HCT116 (cell line): ENCODE measurements around the gene FAM135A. TPM values are rescaled to one million over a fixed set of nuclear protein-coding genes. Genes with fewer than 3 reads are reported as not detected.
"Not testable (repeated sequence)": the region's sequence is repeated elsewhere in the genome, so short reads cannot be mapped to it uniquely, and the experiment has no call there.

Source experiments
- ATAC-seq: fragments of 200-7000 bp; cut with Tn5 transposase; 2 replicates; pipeline ENCODE4 v1.9.1; 2020; ENCODE audit warnings: mild to moderate bottlenecking, moderate library complexity
- BruUV-seq: library from RNA; stranded (reverse); fragments of 400-500 nt; replicated peaks from 2 replicates; lab custom pipeline; 2021; lab: Mats Ljungman, UMichigan
- CTCF ChIA-PET: fragments of 300-600 bp; sonication (Branson Sonifier 250); formaldehyde crosslinking; loops from one replicate; lab custom pipeline; 2021; ENCODE audit warnings: antibody characterized with exemption; lab: Charles Lee
- POLR2A ChIA-PET: fragments of 300-600, 350-600 bp; sonication (Branson Sonifier 250); formaldehyde crosslinking; loops from one replicate; lab custom pipeline; 2021; ENCODE audit warnings: antibody characterized with exemption; lab: Charles Lee
- RAD21 ChIA-PET, 2 experiments: fragments of 300-600 bp; sonication (Branson Sonifier 250); formaldehyde crosslinking; loops; one replicate each; lab custom pipeline; 2023; ENCODE audit warnings: low total read pairs in 2 of 2; ENCODE audit not compliant: uncharacterized antibody in 2 of 2, unreplicated experiment in 2 of 2, low non-redundant PET in 1 of 2; lab: Charles Lee
- DNase-seq: peaks from one replicate; pipeline ENCODE4 v3.0.0-alpha.2; 2010; ENCODE audit warnings: low read depth, low spot score
- H2AFZ ChIP-seq: fragments of 200-600 bp; shearing (Covaris generic), sonication (generic); 2 replicates; pipeline ENCODE4 v1.6.1; 2017; ENCODE audit warnings: low read depth, mixed run types, mixed read lengths, antibody characterized with exemption, low read length; ENCODE audit not compliant: poor library complexity, severe bottlenecking
- H3K27ac ChIP-seq: 2 replicates; pipeline ENCODE4 v1.5.1; 2012; ENCODE audit warnings: low read depth, low read length
- H3K27me3 ChIP-seq: fragments of 200-600 bp; sonication (generic); 2 replicates; pipeline ENCODE4 v1.6.1; 2016; ENCODE audit warnings: mixed run types, low read length, mixed read lengths; ENCODE audit not compliant: insufficient read depth
- H3K36me3 ChIP-seq, 2 experiments: fragments of 200-500 bp in 1 of 2; fragments of 200-600 bp in 1 of 2; sonication (Bioruptor generic) in 1 of 2; sonication (generic) in 1 of 2; 2 replicates each; pipeline versions ENCODE4 v1.5.1 to v1.6.1; 2014 to 2016; ENCODE audit warnings: low read length in 2 of 2, inconsistent platforms in 1 of 2, mixed read lengths in 1 of 2, mixed run types in 1 of 2; ENCODE audit not compliant: insufficient read depth in 2 of 2, control insufficient read depth in 1 of 2
- H3K4me1 ChIP-seq, 2 experiments: fragments of 200-600 bp in 1 of 2; sonication (generic) in 1 of 2; 2 replicates each; pipeline versions ENCODE4 v1.5.1 to v1.6.1; 2012 to 2017; ENCODE audit warnings: low read length in 2 of 2, inconsistent platforms in 1 of 2, mild to moderate bottlenecking in 1 of 2, mixed read lengths in 1 of 2, mixed run types in 1 of 2, moderate library complexity in 1 of 2; ENCODE audit not compliant: insufficient read depth in 2 of 2, control insufficient read depth in 1 of 2
- H3K4me2 ChIP-seq: fragments of 200-600 bp; sonication (generic); 2 replicates; pipeline ENCODE4 v1.6.1; 2017; ENCODE audit warnings: mixed run types, low read length, mixed read lengths
- H3K4me3 ChIP-seq, 2 experiments: fragments of 200-600 bp in 1 of 2; sonication (generic) in 1 of 2; replicated peaks in 1 of 2; 2 replicates each; pipeline ENCODE4 v1.5.1; 2011 to 2016; ENCODE audit warnings: low read length in 2 of 2, control low read depth in 1 of 2, low read depth in 1 of 2, mild to moderate bottlenecking in 1 of 2, mixed read lengths in 1 of 2, mixed run types in 1 of 2
- H3K79me2 ChIP-seq: fragments of 200-600 bp; sonication (generic); 2 replicates; pipeline ENCODE4 v1.6.1; 2017; ENCODE audit warnings: mild to moderate bottlenecking, mixed run types, low read length, moderate library complexity, mixed read lengths; ENCODE audit not compliant: insufficient read depth
- H3K9ac ChIP-seq: fragments of 200-600 bp; sonication (generic); 2 replicates; pipeline ENCODE4 v1.6.1; 2016; ENCODE audit warnings: low read length, mixed read lengths
- H3K9me2 ChIP-seq: fragments of 200-600 bp; sonication (generic), shearing (Covaris generic); 2 replicates; pipeline ENCODE4 v1.6.1; 2017; ENCODE audit warnings: mixed run types, mild to moderate bottlenecking, moderate library complexity; ENCODE audit not compliant: insufficient read depth
- H3K9me3 ChIP-seq, 2 experiments: fragments of 200-500 bp in 1 of 2; fragments of 200-600 bp in 1 of 2; sonication (Bioruptor generic) in 1 of 2; sonication (generic) in 1 of 2; 2 replicates each; pipeline ENCODE4 v1.6.1; 2014 to 2017; ENCODE audit warnings: low read length in 2 of 2, mixed read lengths in 2 of 2, inconsistent platforms in 1 of 2, low read depth in 1 of 2, mild to moderate bottlenecking in 1 of 2, mixed run types in 1 of 2, moderate library complexity in 1 of 2; ENCODE audit not compliant: control insufficient read depth in 1 of 2, insufficient read depth in 1 of 2
- H4K20me1 ChIP-seq: fragments of 200-600 bp; sonication (generic), shearing (Covaris generic); 2 replicates; pipeline ENCODE4 v1.6.1; 2017; ENCODE audit warnings: mixed run types, mild to moderate bottlenecking, moderate library complexity; ENCODE audit not compliant: insufficient read depth
- CEBPB ChIP-seq: IDR thresholded peaks from 2 replicates; pipeline ENCODE4 v1.6.1; 2012; ENCODE audit warnings: low read depth
- EGR1 ChIP-seq: IDR thresholded peaks from 2 replicates; pipeline ENCODE4 v1.6.1; 2012; ENCODE audit warnings: low read depth
- EZH2 ChIP-seq: fragments of 200-600 bp; sonication (generic); IDR thresholded peaks from 2 replicates; pipeline ENCODE4 v1.6.1; 2017; ENCODE audit warnings: antibody characterized with exemption, mixed run types
- POLR2A ChIP-seq: IDR thresholded peaks from 2 replicates; pipeline ENCODE4 v1.7.0; 2011; ENCODE audit warnings: borderline replicate concordance; ENCODE audit not compliant: insufficient read depth, insufficient read length; ENCODE audit errors: extremely low read depth
- ZFX ChIP-seq: fragments of 450-650 bp; IDR thresholded peaks from 2 replicates; pipeline ENCODE4 v1.6.1; 2017
- intact Hi-C: fragments of 100-400 bp; cut with micrococcal nuclease; formaldehyde crosslinking; loops from 2 replicates; pipeline ENCODE4 v1.10.0; 2022
- total RNA-seq: library from RNA; stranded (reverse); gene quantifications from one replicate; pipeline ENCODE4 v1.2.1, GENCODE V29; 2021; ENCODE audit not compliant: unreplicated experiment
- TF ChIP-seq, protein P1 (sequence below): IDR thresholded peaks from 2 replicates; pipeline ENCODE4 v1.6.1; 2012

The FAM135A gene
- total RNA-seq, 1 experiment from 2014 or later = 20.8 TPM

- no peak for DNase-seq
- intact Hi-C loops = no loop called here
- no peaks in the 10 kb centered on the region for H3K9me3 ChIP-seq
- ChIA-PET RAD21 (no interaction called here), CTCF (no interaction called here), POLR2A (no interaction called here)
- H3K9ac ChIP-seq = no peak overlapping the region
- no peaks in the 10 kb centered on the region for H3K27me3 ChIP-seq
- no peaks in the 10 kb centered on the region for H3K9me2 ChIP-seq
- H3K4me1 ChIP-seq = no peaks in the 10 kb centered on the region
- H3K36me3 ChIP-seq = no peaks in the 10 kb centered on the region; a peak in 1 of 4 replicates
- ATAC-seq = no peak
- no TSS peak for BruUV-seq
- H3K79me2 ChIP-seq = peaks cover 7% of the 10 kb centered on the region; the same call in 1 of the 2 replicates
- no peak overlapping the region for H3K4me3 ChIP-seq
- no peak overlapping the region for H3K4me2 ChIP-seq
- TF ChIP-seq, protein P1, sequence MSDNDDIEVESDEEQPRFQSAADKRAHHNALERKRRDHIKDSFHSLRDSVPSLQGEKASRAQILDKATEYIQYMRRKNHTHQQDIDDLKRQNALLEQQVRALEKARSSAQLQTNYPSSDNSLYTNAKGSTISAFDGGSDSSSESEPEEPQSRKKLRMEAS = no peak
- TF ChIP-seq ZFX = no peak
- TF ChIP-seq EGR1 = no peak
- TF ChIP-seq POLR2A = no peak
- TF ChIP-seq CEBPB = no peak
- TF ChIP-seq EZH2 = no peak
- H4K20me1 ChIP-seq = no peaks in the 10 kb centered on the region; the same call in 1 of the 2 replicates
- H2AFZ ChIP-seq = no peak overlapping the region
- H3K27ac ChIP-seq = no peak overlapping the region
These were observed 56.7 kb downstream of the FAM135A start for GRCh38 chr6:70470016-70470415.

GRCh38 chr6:70470510-70470909, 57.2 kb downstream of the FAM135A start:
- intact Hi-C loops, H3K4me3 ChIP-seq, H3K79me2 ChIP-seq, H3K9me2 ChIP-seq, H3K4me1 ChIP-seq, H3K9me3 ChIP-seq, RAD21 ChIA-PET, H3K4me2 ChIP-seq, BruUV-seq, CTCF ChIA-PET, ATAC-seq, H3K9ac ChIP-seq, POLR2A ChIA-PET, H3K27me3 ChIP-seq, DNase-seq, H4K20me1 ChIP-seq, H3K36me3 ChIP-seq, H3K27ac ChIP-seq, H2AFZ ChIP-seq: not testable (repeated sequence)
